ENCODE results near the gene MAS1.

The MAS1 gene

DNA sequence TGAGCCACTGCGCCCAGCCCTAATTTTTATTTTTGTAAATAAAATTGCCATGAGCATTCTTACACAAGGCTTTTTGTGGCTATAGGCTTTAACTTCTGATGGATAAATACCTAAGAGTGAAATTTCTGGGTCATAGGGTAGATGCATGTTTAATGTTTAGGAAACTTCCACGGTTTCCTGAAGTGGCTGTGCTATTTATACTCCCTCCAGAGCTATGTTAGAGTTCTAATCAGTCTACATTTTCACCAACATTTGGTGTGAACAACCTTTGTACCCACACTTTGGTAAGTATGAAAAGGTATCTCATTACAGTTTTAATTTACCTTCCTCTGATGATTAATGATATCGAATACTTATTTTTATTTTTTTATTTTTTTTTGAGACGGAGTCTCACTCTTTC lies 6.1 kb upstream of the MAS1 start:
- no peak for DNase-seq

DNA sequence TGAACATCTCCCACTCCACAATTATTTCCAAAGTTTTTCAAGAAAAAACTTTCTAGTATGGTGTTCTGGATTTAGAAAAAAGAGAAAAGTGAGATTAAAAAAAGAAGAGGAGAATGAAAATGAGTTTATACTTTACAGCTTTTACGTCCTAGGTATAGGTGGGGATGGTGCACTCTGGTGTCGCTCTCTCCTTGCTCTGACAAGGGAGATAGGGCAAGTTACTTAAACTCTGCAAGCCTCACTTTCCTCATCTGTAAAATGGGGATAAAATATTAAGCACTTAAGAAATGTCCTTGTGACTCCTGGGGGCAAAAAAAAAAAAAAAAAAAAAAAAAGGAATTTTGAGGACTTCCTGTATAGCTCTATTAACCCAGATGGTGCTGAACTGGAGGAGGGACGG lies 4.5 kb upstream of the MAS1 start:
- no peak for DNase-seq

DNA sequence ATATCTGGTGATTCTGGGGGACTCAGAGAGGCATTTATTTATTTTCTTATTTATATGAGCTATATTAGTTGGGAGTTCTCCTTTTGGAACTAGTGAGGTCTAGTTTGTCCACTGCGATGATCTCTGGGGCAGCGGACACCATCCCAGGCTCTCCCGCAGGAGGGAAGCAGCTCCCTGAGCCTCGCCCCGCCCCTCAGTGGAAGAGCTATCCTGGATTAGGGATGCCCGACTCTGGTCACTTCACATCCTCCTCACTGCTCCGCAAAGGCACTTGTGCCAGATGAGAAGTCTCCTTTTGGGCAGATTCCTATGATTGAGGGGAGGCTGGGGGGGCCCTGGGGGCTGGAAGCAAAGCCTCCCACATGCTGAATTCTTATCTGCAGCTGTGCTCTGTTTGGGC lies 3.6 kb upstream of the MAS1 start:
- DNase-seq, result no peak

DNA sequence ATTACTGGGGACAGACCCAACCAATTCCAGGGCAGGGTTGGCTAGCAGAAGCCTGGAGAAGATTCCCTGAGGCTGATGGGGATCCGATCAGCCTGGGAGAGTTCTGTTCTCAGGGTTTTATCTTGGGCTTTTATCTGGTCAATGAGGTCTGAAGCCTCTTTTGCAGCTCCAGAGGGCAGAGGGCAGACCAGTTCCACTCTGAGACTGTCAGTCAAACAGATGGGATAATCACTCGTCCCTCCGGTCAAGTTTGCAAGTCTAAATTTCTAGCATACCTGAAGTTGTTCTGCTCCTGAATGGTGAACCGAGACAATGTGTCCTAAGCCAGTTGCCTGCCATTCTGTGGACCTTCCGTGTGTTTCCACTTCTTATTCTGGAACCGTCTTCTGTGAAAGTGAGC lies 3.0 kb upstream of the MAS1 start:
- no peak for DNase-seq

DNA sequence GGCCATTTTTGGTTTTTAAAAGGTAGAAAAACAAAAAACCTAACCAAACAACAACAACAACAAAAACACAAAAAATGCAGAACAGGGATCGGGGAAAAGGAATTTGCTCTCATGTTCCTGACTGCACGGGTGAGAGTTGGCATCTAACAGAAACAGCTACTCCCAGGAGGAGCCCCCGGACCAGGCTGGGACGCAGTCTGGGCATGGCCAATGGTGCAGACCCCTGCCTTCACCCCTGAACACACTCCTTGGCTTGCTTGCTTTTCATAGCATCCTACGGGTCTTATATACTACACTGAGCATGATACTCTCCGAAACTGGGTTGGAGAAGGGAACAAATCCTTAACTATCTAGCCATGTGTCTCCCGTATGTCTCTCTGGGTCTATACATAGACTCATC lies 587 bp upstream of the MAS1 start:
- DNase-seq, result no peak

DNA sequence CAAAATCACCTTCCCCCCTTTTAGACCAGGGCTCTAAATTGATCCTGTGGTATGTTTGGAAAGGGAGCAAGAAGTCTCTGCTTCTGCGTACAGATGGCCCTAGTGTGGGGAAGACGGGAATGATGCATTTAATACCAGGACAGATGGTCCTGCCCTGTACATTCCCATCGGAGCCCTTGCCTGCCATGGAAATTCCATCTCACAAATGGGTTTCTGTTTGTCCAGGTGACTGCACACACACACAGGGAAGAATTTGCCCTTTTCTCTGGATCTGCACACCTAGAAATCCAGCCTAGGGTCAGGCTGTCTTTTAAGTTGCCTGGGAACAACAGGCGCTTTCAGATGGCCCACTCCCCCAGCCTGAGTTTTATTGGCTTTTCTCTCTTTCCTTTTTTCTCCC lies 1.3 kb downstream of the MAS1 start:
- no peak for DNase-seq

DNA sequence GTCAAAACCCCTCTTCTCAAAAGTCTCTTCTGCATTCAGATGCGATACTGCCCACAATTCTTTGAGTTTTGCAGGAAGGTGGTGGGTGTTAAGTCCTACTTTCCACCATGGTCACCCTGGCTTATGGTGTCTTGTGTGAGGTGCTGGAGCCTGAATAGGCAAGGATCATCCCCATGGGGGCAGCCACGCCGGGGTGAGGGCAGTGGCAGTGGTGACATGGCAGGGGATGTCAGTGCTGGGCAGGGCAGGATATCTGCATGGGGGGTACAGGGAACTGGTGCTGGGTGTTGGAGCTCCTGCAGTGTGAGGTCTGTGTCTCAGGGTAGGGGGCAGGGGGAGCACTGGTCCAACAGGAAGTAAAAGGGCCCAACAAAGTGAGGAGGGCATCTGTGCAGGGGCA lies 2.3 kb downstream of the MAS1 start:
- no peak for DNase-seq

DNA sequence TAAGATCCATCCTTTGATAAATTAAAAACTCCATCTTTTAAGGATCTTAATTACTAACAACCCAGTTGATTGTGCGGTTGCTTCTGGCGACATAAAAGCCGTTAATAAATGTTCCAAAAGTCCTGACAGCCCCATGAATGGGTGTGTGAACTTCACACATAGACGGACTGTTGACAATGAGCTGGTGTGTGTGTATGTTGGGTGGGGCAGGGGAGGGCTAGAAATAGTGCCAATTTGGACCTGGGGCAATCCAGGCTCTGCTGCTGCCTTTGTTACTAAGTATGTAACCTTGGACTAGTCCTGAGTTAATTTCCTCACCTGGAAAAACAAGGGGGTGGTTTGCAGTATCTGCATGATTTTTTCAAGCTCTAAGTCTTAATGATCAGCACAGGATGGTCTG lies 4.2 kb downstream of the MAS1 start:
- DNase-seq, result no peak

DNA sequence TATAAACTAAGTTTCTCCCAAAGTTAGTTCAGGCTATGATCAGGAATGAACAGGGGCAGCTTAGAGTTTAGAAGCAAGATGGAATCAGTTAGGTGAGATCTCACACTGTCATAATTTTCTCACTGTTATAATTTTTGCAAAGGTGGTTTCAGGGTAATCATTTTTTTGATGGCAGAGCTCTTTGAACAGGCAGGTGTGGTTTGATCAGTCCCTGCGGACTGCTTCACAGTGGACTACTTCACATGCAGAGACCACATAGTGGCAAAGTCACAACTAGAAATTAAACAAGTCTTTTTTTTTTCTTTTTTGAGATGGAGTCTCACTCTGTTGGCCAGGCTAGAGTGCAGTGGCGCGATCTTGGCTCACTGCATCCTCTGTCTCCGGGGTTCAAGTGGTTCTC lies 6.8 kb downstream of the MAS1 start:
- no peak for DNase-seq

DNA sequence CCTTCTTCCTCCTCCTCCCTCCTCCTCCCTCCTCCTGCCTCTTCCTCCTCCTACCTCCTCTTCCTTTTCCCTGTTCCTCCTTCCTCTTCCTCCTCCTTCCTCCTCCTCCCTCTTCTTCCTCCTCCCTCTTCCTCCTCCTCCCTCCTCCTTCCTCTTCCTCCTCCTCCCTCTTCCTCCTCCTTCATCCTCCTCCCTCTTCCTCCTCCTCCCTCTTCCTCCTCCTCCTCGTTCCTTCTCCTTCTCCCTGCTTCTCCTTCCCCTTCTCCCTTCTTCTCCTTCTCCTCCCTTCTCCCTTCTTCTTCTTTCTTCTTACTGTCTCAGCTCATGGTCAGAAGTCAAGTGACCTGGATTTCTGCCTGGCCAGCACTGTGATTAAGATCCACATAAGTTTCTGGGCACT lies 7.7 kb downstream of the MAS1 start:
- DNase-seq, result no peak

DNA sequence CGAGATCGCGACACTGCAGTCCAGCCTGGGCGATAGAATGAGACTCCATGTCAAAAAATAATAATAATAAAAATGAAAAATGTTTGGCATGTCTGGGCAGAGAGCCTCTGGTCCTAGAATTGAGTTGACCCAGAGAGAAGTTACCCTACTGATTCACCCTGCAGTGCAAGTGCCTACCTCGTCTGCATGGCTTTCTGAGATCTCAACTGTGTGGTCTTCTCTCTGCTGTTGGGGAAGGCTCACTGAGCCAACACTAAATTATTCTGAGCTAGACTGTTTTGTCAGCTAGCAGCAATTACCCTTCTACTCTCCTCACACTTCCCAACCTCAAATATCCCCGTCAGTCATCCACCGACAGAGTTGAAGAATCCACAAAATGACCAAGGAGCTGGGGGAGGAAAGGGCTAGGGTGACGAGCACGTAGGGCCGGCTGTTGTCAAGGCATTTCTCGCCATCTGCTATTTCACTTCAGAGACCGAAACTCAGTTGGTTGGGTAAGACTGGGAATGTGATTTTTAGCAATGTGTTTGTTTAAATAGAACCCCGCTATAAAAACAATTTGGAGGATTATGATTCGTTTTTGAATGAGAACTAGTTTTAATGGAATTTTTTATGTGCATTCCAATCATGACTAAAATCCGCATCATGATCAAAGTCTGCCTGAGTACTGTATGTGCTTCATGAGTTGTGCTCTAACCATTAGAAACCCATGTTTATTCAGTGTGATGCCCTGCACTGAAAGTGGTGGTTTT lies 9.4 kb downstream of the MAS1 start:
- no peak for DNase-seq

DNA sequence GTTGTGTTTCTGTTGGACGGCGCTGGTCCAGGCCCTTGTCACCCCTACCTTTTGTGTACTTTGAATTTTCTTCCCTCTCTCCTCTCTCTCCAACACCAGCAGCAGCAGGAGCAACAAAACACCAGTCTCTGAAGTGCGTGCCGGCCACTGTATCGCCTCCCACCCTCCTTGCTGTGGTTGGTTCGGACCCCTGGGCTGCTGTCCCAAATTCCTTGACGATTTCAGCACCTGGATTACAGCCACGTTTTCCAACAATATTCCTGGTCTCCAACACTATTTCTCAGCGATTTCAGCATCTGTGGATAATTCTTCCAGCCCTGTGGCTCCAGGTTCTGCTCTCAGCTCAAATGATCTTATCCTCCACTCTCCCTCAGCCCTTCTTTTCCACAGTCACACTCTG lies 11.8 kb downstream of the MAS1 start:
- no peak for DNase-seq

DNA sequence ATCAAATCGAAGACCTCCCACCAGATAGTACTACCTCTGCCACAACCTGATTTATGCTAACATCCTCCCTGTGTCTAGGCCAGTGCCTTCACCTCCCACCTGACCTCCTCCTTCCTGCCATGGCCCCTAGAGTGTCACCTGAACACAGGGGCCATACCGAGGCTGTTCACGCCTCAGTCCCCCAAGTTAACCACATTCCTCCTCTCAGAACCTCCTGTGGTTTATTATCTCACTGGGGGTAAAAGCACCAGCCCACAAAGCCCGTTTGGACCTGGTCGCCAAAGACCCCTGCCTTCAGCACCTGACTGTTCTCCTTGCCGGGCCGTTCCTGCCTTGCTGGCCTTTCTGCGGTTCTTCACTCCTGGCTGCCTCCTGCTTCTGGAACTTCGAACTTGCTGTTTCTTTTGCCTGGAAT lies 13.7 kb downstream of the MAS1 start:
- DNase-seq, result no peak

DNA sequence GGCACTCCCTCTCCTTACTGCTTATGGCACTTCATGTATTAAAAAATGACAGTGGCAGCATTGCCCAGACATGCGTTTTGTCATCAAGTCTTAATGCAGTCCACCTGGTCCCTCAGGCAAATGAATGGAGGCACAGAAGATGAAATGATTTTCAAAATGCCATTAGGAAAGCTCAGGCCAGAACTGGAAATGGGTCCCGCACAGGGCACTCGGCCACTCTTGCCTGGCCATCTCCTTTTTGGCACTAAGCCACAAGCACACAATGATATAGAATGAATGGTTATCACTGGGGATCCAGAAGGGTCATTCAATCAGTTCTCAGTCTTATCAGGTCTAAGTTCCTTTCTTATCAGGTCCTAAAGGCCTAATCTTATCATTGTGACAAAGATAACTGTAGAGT lies 15.6 kb downstream of the MAS1 start:
- DNase-seq, result no peak

DNA sequence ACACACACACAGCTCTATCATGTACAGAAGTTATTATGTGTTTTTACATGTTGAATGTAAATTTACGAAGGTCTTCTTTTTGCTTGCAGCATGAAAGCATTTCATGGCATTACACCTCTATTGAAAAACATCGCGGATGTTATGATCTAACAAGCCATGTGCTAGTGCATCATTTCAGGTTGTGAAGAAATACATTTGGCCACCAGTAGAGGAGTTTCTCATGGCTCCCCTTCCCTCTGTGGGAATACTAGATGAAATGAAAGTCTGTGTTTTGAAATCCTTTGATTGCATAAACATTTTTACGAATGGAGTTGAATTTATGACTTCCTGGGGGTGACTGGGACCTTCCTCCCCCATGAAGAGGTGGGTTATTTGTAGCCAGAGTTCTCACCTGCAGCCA lies 17.7 kb downstream of the MAS1 start:
- DNase-seq, result no peak

DNA sequence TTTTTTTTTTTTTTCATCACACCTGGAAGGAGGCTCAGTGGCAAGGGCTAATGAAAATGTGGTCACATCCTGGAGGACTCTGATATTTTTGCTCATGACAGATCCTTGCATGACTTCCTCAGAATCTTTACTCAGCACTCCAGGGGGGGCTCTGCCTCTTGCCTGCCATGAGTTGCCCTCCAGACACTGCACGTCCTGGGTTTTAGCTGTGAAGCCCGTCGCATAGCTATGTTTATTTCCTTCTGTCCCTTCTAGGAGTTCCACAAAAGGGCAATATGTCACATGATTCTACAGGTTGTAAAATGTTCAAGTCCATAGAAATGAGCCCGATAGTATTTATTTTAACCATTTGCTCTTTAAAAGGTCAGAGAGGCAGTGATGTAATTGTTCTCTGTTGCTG lies 18.2 kb downstream of the MAS1 start:
- DNase-seq, result no peak

DNA sequence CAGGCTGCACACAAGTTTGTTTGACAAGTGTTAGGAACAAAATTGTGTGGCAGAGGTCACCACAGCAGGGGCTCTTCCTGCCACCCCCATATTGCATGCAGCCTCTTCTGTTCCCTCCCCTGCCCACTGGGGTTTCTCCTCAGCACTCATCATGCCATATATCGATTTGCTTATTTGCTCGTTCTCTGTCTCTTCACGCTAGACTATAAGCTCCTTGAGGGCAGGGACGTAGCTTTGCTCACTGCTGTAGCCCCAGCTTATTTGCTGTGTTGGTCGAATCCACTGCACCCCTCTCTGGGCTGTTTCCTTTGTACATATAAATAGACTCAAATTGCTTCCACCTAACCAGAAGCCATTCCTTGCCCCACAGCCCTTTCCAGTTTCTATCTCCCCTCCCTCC lies 19.6 kb downstream of the MAS1 start:
- DNase-seq, result no peak

DNA sequence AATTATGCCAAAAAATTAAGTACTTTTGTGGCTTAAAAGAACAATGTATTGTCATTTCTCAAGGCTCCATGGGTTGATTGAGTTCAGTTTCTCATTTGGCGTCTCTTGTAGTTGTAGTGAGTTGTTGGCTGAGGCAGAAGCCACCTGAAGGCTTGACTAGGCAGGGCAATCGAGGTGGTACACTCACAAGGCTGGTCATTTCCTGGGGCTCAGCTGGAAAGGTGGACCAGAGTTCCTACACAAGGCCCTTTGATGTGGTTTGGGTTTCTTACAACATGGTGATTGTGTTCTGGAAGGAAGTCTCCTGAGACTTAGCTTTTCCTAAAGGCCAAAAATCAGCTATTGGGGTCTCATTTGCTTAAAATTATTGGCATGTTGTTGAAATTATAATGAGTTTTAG lies 22.6 kb downstream of the MAS1 start:
- DNase-seq, result no peak

DNA sequence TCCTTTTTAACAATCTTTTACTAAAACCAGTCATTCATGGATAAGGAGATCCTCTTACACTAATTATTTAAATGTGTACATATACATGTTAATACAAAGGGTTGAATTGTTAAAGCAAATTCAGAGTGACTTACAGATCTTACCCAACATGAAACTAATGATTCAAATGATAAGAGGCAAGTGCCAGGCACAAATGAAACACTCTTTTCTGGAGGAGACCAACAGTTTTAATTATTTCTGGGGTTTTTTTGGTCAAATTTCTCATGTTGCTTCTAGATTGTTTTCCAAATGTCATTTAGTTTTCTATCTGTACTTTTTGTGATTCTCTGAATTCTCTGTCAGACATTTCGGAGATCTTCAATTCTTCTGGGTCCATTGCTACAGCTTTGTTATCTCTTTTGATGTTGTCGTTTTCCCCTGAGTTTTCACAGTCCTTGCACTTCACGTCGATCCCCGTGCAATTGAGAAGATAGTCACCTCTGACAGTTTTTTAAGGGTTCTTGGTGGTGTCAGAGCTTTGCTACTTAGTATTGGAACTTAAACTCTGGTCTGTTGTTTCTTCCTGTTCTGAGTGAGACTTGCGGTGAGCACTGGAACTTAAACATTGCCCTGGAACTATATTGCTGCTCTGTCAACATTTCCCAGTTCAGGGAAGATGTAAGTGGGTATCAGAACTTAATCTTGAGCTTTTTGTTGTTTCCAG lies 23.2 kb downstream of the MAS1 start:
- no peak for DNase-seq

DNA sequence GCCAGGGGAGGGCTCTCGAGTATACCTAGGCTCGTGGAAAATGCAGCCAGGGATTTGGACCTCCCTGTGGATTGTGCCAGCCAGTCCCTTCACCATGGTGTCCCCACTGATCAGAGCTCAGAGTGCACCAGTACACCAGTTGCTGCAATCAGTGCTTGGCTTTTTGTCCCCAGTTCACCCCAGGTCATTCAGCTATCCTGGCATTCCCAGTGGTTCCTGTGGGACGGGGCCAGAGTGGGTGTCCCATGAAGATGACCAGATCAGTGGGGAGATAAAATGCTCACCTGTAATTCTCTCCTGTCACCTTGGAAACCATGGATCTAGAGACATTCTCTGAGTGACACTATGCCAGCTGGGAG lies 23.8 kb downstream of the MAS1 start:
- no peak for DNase-seq

DNA sequence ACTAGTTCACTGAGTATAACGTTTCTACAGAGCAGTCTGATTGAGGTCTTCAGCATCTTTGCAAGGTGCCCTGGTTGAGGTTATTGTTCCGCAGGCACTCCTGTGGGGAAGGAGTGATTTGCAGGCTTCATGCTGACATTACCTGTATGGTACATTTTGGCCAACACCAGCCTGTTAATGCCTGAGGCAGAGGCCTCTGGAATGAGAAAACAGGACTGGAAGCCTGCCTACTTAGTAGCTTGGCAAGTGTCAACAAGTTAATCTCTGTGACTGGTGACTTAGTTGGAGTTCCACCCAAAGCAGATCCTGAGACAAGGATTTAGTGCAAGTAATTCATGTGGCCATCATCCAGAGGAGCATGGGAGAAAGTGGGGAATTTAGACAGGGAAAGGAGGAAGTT lies 24.6 kb downstream of the MAS1 start:
- DNase-seq, result no peak

DNA sequence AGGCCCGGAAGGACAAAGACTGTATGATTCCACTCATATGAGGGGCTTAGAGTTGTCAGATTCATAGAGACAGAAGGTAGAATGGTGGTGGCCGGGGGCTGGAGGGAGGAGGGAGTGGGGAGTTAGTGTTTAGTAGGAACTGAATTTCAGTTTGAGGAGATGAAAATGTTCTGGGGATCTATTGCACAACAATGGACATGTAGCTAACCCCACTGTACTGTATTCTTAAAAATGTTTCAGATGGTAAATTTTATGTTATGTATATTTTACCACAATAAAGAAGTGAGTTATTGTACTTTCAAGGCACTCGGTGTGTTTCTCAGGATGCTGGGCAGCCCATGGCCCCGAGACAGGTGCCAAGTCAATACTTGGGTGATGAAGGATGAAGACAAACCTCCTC lies 25.4 kb downstream of the MAS1 start:
- DNase-seq, result no peak

DNA sequence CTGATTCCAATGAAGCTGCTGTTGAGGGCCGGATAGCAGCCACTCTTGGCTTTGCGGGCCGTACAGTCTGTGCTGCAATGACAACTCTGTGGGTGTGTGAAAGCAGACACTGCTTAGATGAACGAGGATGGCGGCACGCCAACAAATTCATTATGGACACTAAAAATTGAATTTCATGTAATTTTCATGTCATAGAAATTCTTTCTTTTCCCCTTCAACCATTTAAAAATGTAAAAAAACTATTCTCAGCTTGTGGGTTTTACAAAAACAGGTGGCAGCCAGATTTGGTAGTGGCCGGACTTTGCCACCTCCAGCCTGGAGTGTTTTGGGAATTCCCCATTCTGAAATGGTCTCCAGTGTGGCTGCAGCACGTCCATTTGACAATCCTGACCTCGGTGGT lies 26.0 kb downstream of the MAS1 start:
- DNase-seq, result no peak

DNA sequence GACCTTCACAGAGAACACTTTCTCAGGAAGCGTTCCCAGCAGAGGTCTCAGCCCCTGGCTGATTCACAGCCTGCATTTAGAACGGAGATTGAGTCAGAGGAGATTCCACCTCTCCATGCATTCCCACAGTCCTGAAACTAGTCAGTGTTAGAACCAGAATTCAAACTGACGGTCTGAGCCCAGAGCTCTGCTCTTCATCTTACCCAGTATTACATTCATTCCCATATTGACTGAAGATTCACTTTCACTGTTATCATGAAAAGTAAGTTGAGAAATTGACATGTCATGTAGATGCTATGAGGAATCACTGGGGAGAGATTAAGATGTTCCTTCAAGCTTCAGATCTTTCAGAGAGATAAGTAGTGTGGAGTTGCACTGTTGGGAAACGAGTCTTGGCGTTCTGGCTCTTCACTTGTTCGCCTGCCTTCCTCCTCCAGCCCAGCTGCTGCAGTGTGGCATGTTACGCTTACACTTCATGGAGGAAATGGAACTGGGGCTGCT lies 28.3 kb downstream of the MAS1 start:
- DNase-seq, result no peak

DNA sequence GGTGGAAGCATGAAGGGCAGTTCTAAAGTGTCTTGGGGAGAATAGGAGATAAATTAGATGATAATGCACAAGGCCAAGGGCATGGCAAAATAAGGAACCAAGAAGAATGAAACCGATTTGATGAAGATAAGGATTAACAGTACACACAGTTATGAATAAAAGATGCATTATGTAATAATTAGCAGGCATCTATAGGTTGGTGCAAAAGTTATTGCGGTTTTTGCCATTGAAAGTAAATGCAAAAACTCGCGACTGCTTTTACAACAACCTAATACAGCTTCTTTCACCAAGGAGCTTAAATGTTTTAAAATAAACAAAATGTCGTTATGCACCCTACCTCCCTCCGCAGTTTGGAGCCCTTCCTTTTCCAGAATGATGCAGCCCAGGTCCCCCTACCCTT lies 29.0 kb downstream of the MAS1 start:
- DNase-seq, result no peak

All from stimulated activated CD4-positive, alpha-beta T cell treated with anti-CD3 and anti-CD28 coated beads, Interleukin-1b, Interleukin-23, amount 100 ng/mL, for 48 hours (primary cell).